Stimulated activated CD4-positive, alpha-beta T cell treated with anti-CD3 and anti-CD28 coated beads, Interleukin-12 subunit alpha, Interleukin-12 subunit beta, amount 100 ng/mL, for 48 hours (primary cell): ENCODE data around the gene IGF2.
A peak's percentile ranks its signal among the peaks of the same experiment; 100 is the strongest.
"Not testable (repeated sequence)": the region's sequence is repeated elsewhere in the genome, so short reads cannot be mapped to it uniquely, and the experiment has no call there.

Experiments
- DNase-seq, 3 donors: peaks; one replicate each; pipeline ENCODE4 v3.0.0-alpha.2; 2020; ENCODE audit warnings: low read depth in 2 of 3, low spot score in 1 of 3

The IGF2 gene

GRCh38 chr11:2139123-2139521, at the start of gene IGF2:
Gene IGF2 (minus strand): TSS chr11:2139389. CDS start chr11:2135523, 3,866 bp downstream.
- DNase-seq = no peak

GRCh38 chr11:2188745-2189144, 49.6 kb upstream of the IGF2 start:
- no peak for DNase-seq

GRCh38 chr11:2187280-2187707, 48.1 kb upstream of the IGF2 start:
- no peak for DNase-seq

DNA sequence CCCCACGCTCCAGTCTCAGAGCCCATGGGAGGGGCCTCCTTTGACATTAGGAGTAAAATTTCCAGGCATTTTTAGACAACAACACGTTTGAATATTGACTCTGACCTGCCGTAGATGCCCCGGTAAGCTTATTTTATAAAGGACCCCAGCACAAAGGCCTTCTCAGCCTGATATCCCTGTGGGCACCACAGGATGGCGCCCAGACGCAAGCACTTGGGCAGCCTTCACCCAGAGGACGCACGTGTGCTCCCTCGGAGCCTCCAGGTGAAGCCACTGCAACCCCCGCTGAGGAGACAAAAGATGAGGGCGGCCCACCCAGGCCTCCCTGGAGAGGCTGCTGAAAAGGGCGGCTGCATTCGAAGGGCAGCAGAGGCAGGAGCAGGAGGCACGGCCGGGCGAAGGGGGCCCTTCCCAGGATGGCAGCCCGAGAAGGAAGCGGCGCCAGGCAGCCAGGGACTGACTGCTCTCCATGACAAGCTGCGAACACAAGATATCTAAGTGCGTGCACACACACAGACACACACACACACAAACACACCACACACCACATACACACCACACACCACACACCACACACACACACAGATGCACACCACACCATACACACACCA, 47.6 kb upstream of the IGF2 start:
- DNase-seq = peak; percentile 9 to 27 (median 24)

DNA sequence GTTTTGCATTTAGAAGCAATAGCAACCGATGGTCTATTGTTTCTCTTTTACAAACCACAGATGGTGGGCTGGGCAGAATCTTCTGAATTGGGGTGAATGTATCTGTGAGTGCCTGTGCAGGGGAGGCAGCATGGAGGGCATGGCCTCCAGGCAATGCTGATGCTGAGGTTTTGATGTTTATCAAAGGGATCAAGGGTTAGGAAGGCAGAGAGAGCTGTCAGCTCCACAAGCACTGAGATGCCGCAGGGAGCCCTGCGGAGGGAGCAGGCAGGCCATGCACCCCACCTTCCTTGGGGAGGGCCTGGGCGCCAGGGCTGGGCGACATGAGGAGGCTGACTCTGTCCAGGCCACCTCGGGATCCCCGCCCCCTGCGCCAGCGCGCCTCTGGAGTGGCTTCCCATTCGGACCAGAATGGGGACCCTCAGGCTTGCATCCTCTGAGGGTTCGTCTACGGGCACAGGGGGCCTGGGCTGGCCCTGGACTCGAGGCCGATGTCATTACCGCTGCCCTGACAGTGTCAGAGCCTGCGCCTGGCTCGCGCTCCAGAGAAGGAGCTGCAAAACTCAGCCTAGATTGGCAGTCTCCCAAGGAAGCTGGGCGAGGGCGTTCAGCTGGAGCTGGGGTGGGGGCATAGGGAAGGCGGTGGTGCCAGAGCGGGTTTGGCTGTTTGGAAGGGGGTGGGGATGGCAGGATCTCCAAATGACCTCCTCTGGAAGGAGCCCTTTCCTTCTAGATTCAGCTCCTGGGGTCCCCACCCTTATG, 46.3 kb upstream of the IGF2 start:
- no peak for DNase-seq

- DNase-seq = no peak
These were observed 43.7 kb upstream of the IGF2 start for GRCh38 chr11:2182692-2183474.

- DNase-seq = no peak
These were observed 42.9 kb upstream of the IGF2 start for GRCh38 chr11:2182075-2182474.

GRCh38 chr11:2180789-2181370, 41.7 kb upstream of the IGF2 start:
- DNase-seq = no peak

- no peak for DNase-seq
These were observed 41.2 kb upstream of the IGF2 start for GRCh38 chr11:2180347-2180746.

- DNase-seq = no peak
These were observed 40.3 kb upstream of the IGF2 start for GRCh38 chr11:2179516-2179915.

- DNase-seq = no peak
These were observed 39.8 kb upstream of the IGF2 start for GRCh38 chr11:2178906-2179494.

DNA sequence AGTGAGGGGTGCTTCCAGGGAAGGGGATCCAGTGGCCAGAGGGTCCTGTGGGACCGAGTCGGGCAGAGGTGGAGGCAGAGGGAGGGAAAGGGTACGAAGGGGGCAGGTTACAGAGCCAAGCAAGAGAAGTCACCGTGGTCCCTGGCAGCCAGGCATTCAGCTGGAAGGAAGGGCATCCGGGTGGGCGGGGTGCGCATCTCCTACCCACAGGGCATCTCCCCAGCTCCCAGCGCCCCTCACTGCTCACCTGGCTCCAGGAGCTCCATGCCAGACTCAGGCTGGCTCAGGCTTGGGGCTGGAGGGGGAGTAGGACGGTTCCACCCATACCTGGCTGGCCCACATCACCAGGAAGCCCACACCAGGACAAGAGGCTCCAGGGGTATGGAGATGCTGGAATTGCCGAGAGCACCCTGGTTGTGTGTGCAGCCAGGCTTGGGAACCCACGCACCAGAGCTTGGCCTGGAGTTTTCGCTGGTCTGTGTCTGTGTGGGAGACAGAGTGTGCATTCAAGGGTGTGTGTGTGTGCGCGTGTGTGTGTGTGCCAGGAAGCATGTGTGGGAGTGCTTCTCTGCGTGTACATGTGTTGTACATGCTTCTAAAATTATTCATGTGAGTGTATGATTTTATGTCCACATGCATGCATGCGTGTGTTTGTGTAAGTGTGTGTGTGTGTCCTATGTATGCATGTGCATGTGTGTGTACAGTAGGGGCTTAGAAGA, 39.0 kb upstream of the IGF2 start:
- DNase-seq = not testable (repeated sequence)

GRCh38 chr11:2177076-2177475, 37.9 kb upstream of the IGF2 start:
- DNase-seq = no peak

DNA sequence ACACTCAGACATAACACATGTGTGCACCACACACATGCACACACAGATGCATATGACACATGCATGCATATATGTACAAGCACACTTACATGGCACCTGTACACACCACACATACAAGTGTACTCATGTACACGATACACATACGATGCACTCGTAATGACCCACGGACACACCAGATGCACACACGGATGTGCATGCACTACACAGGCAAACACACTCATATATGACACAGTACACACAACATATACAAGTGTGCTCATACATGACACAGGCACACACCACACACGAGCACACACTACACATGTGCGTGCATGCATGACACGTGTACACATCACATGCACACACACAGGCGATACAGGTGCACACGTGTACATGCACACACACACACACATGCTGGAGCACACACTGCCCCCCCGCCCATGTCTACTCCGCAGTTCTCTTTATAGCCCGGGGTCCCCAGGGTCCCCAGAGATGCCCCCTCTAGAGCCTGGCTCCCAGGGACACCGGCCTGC, 37.3 kb upstream of the IGF2 start:
- DNase-seq = no peak

- DNase-seq = no peak
These were observed 36.5 kb upstream of the IGF2 start for GRCh38 chr11:2175659-2176058.

DNA sequence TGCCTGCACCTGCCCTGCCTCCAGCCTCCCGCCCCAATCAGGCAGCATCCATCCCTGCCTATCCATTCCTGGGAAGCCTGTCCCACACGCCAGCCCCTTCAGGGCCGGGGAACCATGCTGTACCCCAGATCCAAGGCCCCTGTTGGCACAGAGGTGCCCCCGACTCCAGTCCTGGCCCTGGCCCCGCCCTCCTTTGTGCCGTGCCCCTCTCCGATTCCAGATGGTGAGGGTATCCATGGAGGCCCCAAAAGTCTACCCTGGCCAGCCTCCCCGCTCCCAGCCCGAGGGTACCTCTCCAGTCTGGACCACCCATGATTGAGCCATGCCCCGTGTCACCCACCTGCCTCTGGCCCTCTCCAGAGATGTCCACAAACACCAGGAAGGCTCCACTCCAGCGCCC, 35.2 kb upstream of the IGF2 start:
- no peak for DNase-seq

- no peak for DNase-seq
These were observed 34.6 kb upstream of the IGF2 start for GRCh38 chr11:2173761-2174160.

- no peak for DNase-seq
These were observed 34.0 kb upstream of the IGF2 start for GRCh38 chr11:2173150-2173693.

DNA sequence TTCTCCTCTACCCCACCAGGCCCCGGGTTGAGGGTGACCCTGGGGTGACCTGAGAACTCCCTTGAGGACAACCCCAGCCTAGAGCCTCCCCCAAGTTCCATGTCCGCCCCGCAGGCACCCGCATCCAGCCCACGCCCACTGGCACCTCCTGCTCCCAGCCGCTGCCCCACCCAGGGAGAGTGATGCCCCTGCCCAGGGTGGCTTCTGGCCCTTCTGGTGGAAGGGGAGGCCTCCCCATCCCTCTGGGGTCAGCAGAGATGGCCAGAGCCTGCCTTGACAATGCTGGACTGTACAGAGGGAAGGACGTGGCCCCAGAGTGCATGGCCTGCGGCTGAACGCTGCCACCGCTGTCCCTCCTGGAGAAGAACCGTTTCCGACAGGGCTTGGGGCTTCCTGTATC, 33.5 kb upstream of the IGF2 start:
- no peak for DNase-seq

- DNase-seq = no peak
These were observed 32.4 kb upstream of the IGF2 start, which contains the start of gene TH for GRCh38 chr11:2171591-2172003. Gene TH (minus strand): TSS chr11:2171815. CDS start chr11:2171786, 29 bp downstream.
